Posterior cingulate gyrus (tissue), 11 donors: ENCODE results near the gene KCNK10.
A peak's percentile ranks its signal among the peaks of the same experiment; 100 is the strongest.
"Not testable (repeated sequence)": the region's sequence is repeated elsewhere in the genome, so short reads cannot be mapped to it uniquely, and the experiment has no call there.

ENCODE experiments used
- DNase-seq, 10 donors: peaks; one replicate each; pipeline versions ENCODE4 v3.0.0 to v3.0.0-alpha.2; 2020 to 2021; ENCODE audit warnings: mixed read lengths in 3 of 10
- intact Hi-C: fragments of 100-400 bp; cut with DNase I; formaldehyde crosslinking; loops from one replicate; pipeline ENCODE4 v1.15.1; 2023

KCNK10 gene

GRCh38 chr14:88272390-88273269, 50.4 kb downstream of the KCNK10 start:
- intact Hi-C loops, result no loop called here
- DNase-seq, result no peak

GRCh38 chr14:88271205-88271604, 51.9 kb downstream of the KCNK10 start:
- intact Hi-C loops, result no loop called here
- DNase-seq, result no peak

- no peak for DNase-seq
- intact Hi-C loops, result no loop called here
Measured at GRCh38 chr14:88270776-88271175, 52.3 kb downstream of the KCNK10 start.

- intact Hi-C loops, result no loop called here
- no peak for DNase-seq
Measured at GRCh38 chr14:88269806-88270420, 53.2 kb downstream of the KCNK10 start.

GRCh38 chr14:88266474-88266873, 56.6 kb downstream of the KCNK10 start:
- intact Hi-C loops, result no loop called here

GRCh38 chr14:88264116-88264515, 59.0 kb downstream of the KCNK10 start:
- intact Hi-C loops, result no loop called here
- DNase-seq, result no peak

More at GRCh38 chr14:88266474-88266873, 56.6 kb downstream of the KCNK10 start:
- DNase-seq, result no peak

- intact Hi-C loops, DNase-seq: not testable (repeated sequence)
Measured at GRCh38 chr14:88261302-88261701, 61.8 kb downstream of the KCNK10 start.

- no peak for DNase-seq
- intact Hi-C loops, result no loop called here
Measured at GRCh38 chr14:88258021-88258420, 65.0 kb downstream of the KCNK10 start.

GRCh38 chr14:88256997-88257950, 65.8 kb downstream of the KCNK10 start:
- intact Hi-C loops, result no loop called here
- no peak for DNase-seq

- intact Hi-C loops, result no loop called here
- no peak for DNase-seq
Measured at GRCh38 chr14:88255798-88256197, 67.3 kb downstream of the KCNK10 start.

- intact Hi-C loops, result no loop called here
- DNase-seq, result no peak
Measured at GRCh38 chr14:88255196-88255595, 67.9 kb downstream of the KCNK10 start.

- no peak for DNase-seq
- intact Hi-C loops, result no loop called here
Measured at GRCh38 chr14:88252498-88252897, 70.6 kb downstream of the KCNK10 start.

GRCh38 chr14:88251650-88252049, 71.4 kb downstream of the KCNK10 start:
- no peak for DNase-seq
- intact Hi-C loops, result no loop called here

GRCh38 chr14:88249266-88249665, 73.8 kb downstream of the KCNK10 start:
- intact Hi-C loops, result no loop called here

GRCh38 chr14:88248606-88249005, 74.5 kb downstream of the KCNK10 start:
- intact Hi-C loops, result no loop called here
- no peak for DNase-seq

More at GRCh38 chr14:88249266-88249665, 73.8 kb downstream of the KCNK10 start:
- DNase-seq, result no peak

GRCh38 chr14:88247228-88247627, 75.8 kb downstream of the KCNK10 start:
- intact Hi-C loops, result no loop called here
- DNase-seq, result no peak

GRCh38 chr14:88245321-88245720, 77.7 kb downstream of the KCNK10 start:
- DNase-seq, result no peak
- intact Hi-C loops, result no loop called here

- intact Hi-C loops, result no loop called here
- DNase-seq, result no peak
Measured at GRCh38 chr14:88243946-88244345, 79.1 kb downstream of the KCNK10 start.

GRCh38 chr14:88242446-88242845, 80.6 kb downstream of the KCNK10 start:
- intact Hi-C loops, result no loop called here
- peak in 2 of 10 donors; percentile 16 to 22 for DNase-seq

- intact Hi-C loops, result no loop called here
- peak in 1 of 10 donors; percentile 17 for DNase-seq
Measured at GRCh38 chr14:88241810-88242209, 81.3 kb downstream of the KCNK10 start.

- intact Hi-C loops, result no loop called here
- DNase-seq, result no peak
Measured at GRCh38 chr14:88234442-88234841, 88.6 kb downstream of the KCNK10 start.
